ENCODE results near the gene MICU2. TPM values are rescaled to one million over a fixed set of nuclear protein-coding genes. Genes with fewer than 3 reads are reported as not detected.

Gene MICU2
- total and polyA plus RNA-seq, 2 experiments from 2014 or later: 51.0 to 122 TPM

DNA sequence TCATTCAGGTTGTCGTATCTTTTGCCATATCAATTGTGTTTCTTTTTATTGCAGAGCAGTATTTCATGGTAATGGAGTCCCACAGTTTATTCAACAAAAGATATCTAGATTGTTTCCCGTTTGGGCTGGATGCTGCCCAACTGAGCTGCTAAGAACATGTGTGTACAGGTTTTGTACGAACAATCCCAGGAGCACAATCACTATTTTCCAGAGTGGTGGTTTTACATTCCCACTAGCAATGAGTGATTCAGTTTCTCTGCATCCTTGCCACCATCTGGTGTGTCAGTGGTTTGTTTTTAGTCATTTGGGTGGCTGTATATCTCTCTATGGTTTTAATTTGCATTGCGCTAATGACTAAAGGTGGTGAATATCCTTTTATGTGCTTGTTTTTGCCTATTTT lies 92.1 kb downstream of the MICU2 start:
- no peak overlapping the region for H3K27ac Mint-ChIP-seq
- Histone ChIP-seq H3K9me2 (ENCODE audit: insufficient read depth) (no peaks in the 10 kb centered on the region), H3K27ac (ENCODE audit: low read depth) (no peak overlapping the region), H3K4me1 (ENCODE audit: insufficient read depth) (no peaks in the 10 kb centered on the region), H2AFZ (no peak overlapping the region), H3F3A (replicated peaks; ENCODE audit: low read depth) (no peaks in the 10 kb centered on the region), H3K4me3 (no peak overlapping the region), H4K20me1 (replicated peaks; ENCODE audit: insufficient read depth) (no peaks in the 10 kb centered on the region), H3K27me3 (ENCODE audit: insufficient read depth) (no peaks in the 10 kb centered on the region), H3K79me2 (replicated peaks; ENCODE audit: insufficient read depth) (no peaks in the 10 kb centered on the region), H3K4me2 (no peak overlapping the region), H3K36me3 (ENCODE audit: insufficient read depth) (no peaks in the 10 kb centered on the region)
- H3K36me3 Mint-ChIP-seq (ENCODE audit: low read depth): peaks cover 15% of the 10 kb centered on the region
- no peaks in the 10 kb centered on the region for H3K4me1 Mint-ChIP-seq
- H3K4me3 Mint-ChIP-seq: no peak overlapping the region
- no peak for ATAC-seq
- DNase-seq (ENCODE audit: low spot score): no peak
- no peaks in the 10 kb centered on the region; the same call in 2 of the 3 replicates for H3K9me3 Mint-ChIP-seq
- no peaks in the 10 kb centered on the region for H3K27me3 Mint-ChIP-seq (ENCODE audit: insufficient read depth, low read depth, poor library complexity)
- TF ChIP-seq POLR2AphosphoS5 (IDR thresholded peaks at IDR 0.05; ENCODE audit: low read depth) (no peak), ZNF331 (CRISPR knock-in tag; IDR thresholded peaks at IDR 0.05; ENCODE audit: low read depth) (no peak), CREB1 (CRISPR knock-in tag; IDR thresholded peaks at IDR 0.05; ENCODE audit: low read depth) (no peak), ZNF114 (CRISPR knock-in tag; IDR thresholded peaks at IDR 0.05) (no peak), EZH2phosphoT487 (IDR thresholded peaks at IDR 0.05; ENCODE audit: unreplicated experiment) (no peak)
- TF ChIP-seq, protein P1, sequence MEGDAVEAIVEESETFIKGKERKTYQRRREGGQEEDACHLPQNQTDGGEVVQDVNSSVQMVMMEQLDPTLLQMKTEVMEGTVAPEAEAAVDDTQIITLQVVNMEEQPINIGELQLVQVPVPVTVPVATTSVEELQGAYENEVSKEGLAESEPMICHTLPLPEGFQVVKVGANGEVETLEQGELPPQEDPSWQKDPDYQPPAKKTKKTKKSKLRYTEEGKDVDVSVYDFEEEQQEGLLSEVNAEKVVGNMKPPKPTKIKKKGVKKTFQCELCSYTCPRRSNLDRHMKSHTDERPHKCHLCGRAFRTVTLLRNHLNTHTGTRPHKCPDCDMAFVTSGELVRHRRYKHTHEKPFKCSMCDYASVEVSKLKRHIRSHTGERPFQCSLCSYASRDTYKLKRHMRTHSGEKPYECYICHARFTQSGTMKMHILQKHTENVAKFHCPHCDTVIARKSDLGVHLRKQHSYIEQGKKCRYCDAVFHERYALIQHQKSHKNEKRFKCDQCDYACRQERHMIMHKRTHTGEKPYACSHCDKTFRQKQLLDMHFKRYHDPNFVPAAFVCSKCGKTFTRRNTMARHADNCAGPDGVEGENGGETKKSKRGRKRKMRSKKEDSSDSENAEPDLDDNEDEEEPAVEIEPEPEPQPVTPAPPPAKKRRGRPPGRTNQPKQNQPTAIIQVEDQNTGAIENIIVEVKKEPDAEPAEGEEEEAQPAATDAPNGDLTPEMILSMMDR (conservative IDR thresholded peaks at IDR 0.05; ENCODE audit: low read depth in 2 of 2): no peak
- TF ChIP-seq, protein P2, sequence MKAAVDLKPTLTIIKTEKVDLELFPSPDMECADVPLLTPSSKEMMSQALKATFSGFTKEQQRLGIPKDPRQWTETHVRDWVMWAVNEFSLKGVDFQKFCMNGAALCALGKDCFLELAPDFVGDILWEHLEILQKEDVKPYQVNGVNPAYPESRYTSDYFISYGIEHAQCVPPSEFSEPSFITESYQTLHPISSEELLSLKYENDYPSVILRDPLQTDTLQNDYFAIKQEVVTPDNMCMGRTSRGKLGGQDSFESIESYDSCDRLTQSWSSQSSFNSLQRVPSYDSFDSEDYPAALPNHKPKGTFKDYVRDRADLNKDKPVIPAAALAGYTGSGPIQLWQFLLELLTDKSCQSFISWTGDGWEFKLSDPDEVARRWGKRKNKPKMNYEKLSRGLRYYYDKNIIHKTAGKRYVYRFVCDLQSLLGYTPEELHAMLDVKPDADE (IDR thresholded peaks at IDR 0.05): no peak

DNA sequence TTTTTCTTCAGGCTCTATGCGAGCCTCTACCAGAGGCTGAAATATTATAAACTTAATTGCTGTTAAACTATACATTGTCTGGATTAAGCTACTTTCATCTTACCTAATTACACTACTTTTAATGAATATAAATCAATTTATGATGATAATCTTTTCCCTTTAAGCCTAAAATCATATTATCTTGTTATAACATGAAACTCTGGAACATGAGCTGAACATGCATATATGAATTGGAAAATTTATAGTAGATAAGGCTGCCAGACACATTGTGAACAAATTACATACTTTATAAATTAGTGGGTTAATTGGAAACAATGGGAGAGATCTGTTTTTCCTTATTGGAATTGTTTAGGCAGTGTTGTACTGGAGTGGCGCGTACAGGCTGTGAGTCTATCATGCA lies 99.6 kb downstream of the MICU2 start:
- Histone ChIP-seq H3F3A (replicated peaks; ENCODE audit: low read depth) (no peaks in the 10 kb centered on the region), H3K36me3 (ENCODE audit: insufficient read depth) (no peaks in the 10 kb centered on the region), H4K20me1 (replicated peaks; ENCODE audit: insufficient read depth) (no peaks in the 10 kb centered on the region), H3K27me3 (ENCODE audit: insufficient read depth) (no peaks in the 10 kb centered on the region), H3K9me2 (ENCODE audit: insufficient read depth) (no peaks in the 10 kb centered on the region), H2AFZ (no peak overlapping the region), H3K27ac (ENCODE audit: low read depth) (no peak overlapping the region), H3K4me3 (no peak overlapping the region), H3K79me2 (replicated peaks; ENCODE audit: insufficient read depth) (no peaks in the 10 kb centered on the region), H3K4me2 (no peak overlapping the region), H3K4me1 (ENCODE audit: insufficient read depth) (no peaks in the 10 kb centered on the region)
- Mint-ChIP-seq H3K27me3 (ENCODE audit: insufficient read depth, low read depth, poor library complexity) (no peaks in the 10 kb centered on the region), H3K9me3 (no peaks in the 10 kb centered on the region; the same call in 2 of the 3 replicates), H3K36me3 (ENCODE audit: low read depth) (peaks cover 10% of the 10 kb centered on the region), H3K4me3 (no peak overlapping the region), H3K4me1 (peaks cover 3% of the 10 kb centered on the region; the same call in 2 of the 3 replicates), H3K27ac (no peak overlapping the region)
- ATAC-seq (no peak), DNase-seq (ENCODE audit: low spot score) (no peak)
- TF ChIP-seq EZH2 (IDR thresholded peaks at IDR 0.05; ENCODE audit: low read depth, unreplicated experiment) (no peak), ZNF331 (CRISPR knock-in tag; IDR thresholded peaks at IDR 0.05; ENCODE audit: low read depth) (no peak), EZH2phosphoT487 (IDR thresholded peaks at IDR 0.05; ENCODE audit: unreplicated experiment) (no peak)
- TF ChIP-seq, protein P1 (conservative IDR thresholded peaks at IDR 0.05; ENCODE audit: low read depth in 2 of 2): no peak
- TF ChIP-seq, protein P2 (IDR thresholded peaks at IDR 0.05): no peak
- TF ChIP-seq, protein P3, sequence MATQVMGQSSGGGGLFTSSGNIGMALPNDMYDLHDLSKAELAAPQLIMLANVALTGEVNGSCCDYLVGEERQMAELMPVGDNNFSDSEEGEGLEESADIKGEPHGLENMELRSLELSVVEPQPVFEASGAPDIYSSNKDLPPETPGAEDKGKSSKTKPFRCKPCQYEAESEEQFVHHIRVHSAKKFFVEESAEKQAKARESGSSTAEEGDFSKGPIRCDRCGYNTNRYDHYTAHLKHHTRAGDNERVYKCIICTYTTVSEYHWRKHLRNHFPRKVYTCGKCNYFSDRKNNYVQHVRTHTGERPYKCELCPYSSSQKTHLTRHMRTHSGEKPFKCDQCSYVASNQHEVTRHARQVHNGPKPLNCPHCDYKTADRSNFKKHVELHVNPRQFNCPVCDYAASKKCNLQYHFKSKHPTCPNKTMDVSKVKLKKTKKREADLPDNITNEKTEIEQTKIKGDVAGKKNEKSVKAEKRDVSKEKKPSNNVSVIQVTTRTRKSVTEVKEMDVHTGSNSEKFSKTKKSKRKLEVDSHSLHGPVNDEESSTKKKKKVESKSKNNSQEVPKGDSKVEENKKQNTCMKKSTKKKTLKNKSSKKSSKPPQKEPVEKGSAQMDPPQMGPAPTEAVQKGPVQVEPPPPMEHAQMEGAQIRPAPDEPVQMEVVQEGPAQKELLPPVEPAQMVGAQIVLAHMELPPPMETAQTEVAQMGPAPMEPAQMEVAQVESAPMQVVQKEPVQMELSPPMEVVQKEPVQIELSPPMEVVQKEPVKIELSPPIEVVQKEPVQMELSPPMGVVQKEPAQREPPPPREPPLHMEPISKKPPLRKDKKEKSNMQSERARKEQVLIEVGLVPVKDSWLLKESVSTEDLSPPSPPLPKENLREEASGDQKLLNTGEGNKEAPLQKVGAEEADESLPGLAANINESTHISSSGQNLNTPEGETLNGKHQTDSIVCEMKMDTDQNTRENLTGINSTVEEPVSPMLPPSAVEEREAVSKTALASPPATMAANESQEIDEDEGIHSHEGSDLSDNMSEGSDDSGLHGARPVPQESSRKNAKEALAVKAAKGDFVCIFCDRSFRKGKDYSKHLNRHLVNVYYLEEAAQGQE (IDR thresholded peaks at IDR 0.05; ENCODE audit: unreplicated experiment): no peak

Measured in GM23338 (cell line).